ENCODE measurements around the gene WDFY2. TPM values are rescaled to one million over a fixed set of nuclear protein-coding genes. Genes with fewer than 3 reads are reported as not detected.

WDFY2 gene
- total and polyA plus RNA-seq, 2 of the 13 experiments (the other 11 are each of a cell fraction or from before 2014, with no cell fraction given), result 22.6 to 27.0 TPM

DNA sequence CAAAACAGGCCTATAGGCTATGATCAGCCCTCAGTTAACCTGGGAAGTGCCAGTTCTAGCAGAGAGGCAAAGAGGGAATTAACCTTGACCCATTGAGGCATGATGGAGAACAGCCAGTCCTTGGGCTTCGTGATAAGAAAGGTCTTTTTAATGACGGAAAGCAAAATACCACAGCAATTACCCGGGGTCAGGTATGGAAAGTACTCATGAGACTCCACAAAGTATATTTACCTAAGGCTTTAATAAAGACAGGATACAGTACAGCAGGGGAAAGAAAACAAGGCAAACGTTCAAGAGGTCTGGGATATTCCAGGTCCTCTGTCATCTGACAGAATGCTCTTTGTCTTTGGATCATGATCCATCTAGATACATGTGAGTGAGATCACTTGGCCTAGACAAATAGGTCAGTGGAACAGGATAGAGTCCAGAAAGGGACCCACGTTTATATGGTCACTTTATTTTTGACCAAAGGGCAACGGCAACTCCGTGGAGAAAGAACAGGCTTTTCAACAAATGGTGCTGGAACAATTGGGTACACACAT, 52.2 kb downstream of the WDFY2 start (continued):
- TF ChIP-seq ZNF33B (CRISPR knock-in tag; IDR thresholded peaks at IDR 0.05) (no peak), ZNF367 (CRISPR knock-in tag; IDR thresholded peaks at IDR 0.05; ENCODE audit: borderline replicate concordance) (no peak), TCF7L2 (IDR thresholded peaks at IDR 0.05; ENCODE audit: low read depth, low read length) (no peak), RARA (CRISPR knock-in tag; IDR thresholded peaks at IDR 0.05) (peak; percentile 99), PITX1 (CRISPR knock-in tag; IDR thresholded peaks at IDR 0.05) (peak; percentile 99), HOXA3 (CRISPR knock-in tag; IDR thresholded peaks at IDR 0.05) (peak; percentile 80), DZIP1 (CRISPR knock-in tag; IDR thresholded peaks at IDR 0.05) (no peak), ZNF710 (CRISPR knock-in tag; IDR thresholded peaks at IDR 0.05; ENCODE audit: borderline replicate concordance) (peak; percentile 97), NFYC (CRISPR knock-in tag; IDR thresholded peaks at IDR 0.05) (no peak), CREM (IDR thresholded peaks at IDR 0.05) (peak; percentile 94), CREM (CRISPR knock-in tag; IDR thresholded peaks at IDR 0.05) (no peak), SRSF1 (optimal IDR thresholded peaks at IDR 0.05; ENCODE audit: low read depth, low read length) (no peak), ZNF720 (CRISPR knock-in tag; IDR thresholded peaks at IDR 0.05) (no peak), AKAP8 (CRISPR knock-in tag; IDR thresholded peaks at IDR 0.05) (peak; percentile 70; the same call in 1 of the 2 replicates), NPAS2 (CRISPR knock-in tag; IDR thresholded peaks at IDR 0.05; ENCODE audit: borderline replicate concordance) (no peak), ZBTB44 (CRISPR knock-in tag; IDR thresholded peaks at IDR 0.05) (peak; percentile 45; the same call in 1 of the 2 replicates), NFKB2 (CRISPR knock-in tag; IDR thresholded peaks at IDR 0.05; ENCODE audit: borderline replicate concordance) (no peak), WIZ (CRISPR knock-in tag; IDR thresholded peaks at IDR 0.05) (no peak; the same call in 1 of the 2 replicates), HMG20B (CRISPR knock-in tag; conservative IDR thresholded peaks at IDR 0.05) (peak; percentile 46; the same call in 1 of the 2 replicates), TMF1 (CRISPR knock-in tag; IDR thresholded peaks at IDR 0.05; ENCODE audit: low read depth) (no peak), ZNF713 (CRISPR knock-in tag; IDR thresholded peaks at IDR 0.05) (no peak; the same call in 1 of the 2 replicates), ZNF3 (CRISPR knock-in tag; IDR thresholded peaks at IDR 0.05) (peak; percentile 71; the same call in 1 of the 2 replicates)
- TF ChIP-seq, protein P1, sequence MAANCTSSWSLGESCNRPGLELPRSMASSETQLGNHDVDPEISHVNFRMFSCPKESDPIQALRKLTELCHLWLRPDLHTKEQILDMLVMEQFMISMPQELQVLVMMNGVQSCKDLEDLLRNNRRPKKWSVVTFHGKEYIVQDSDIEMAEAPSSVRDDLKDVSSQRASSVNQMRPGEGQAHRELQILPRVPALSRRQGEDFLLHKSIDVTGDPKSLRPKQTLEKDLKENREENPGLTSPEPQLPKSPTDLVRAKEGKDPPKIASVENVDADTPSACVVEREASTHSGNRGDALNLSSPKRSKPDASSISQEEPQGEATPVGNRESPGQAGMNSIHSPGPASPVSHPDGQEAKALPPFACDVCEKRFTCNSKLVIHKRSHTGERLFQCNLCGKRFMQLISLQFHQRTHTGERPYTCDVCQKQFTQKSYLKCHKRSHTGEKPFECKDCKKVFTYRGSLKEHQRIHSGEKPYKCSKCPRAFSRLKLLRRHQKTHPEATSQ (CRISPR knock-in tag; IDR thresholded peaks at IDR 0.05; ENCODE audit: borderline replicate concordance), result peak; percentile 71; the same call in 1 of the 2 replicates
- TF ChIP-seq, protein P2, sequence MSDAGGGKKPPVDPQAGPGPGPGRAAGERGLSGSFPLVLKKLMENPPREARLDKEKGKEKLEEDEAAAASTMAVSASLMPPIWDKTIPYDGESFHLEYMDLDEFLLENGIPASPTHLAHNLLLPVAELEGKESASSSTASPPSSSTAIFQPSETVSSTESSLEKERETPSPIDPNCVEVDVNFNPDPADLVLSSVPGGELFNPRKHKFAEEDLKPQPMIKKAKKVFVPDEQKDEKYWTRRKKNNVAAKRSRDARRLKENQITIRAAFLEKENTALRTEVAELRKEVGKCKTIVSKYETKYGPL (CRISPR knock-in tag; IDR thresholded peaks at IDR 0.05), result no peak

Data from HepG2 (cell line).